HL-60/S4 treated with retinoic acid at 250 ng/mL for 4 days and 3 days (cell line): ENCODE measurements around the gene EFCAB6.

Experiments
- in situ Hi-C: fragments of 300-500 bp; cut with MboI; formaldehyde crosslinking; loops from 2 replicates; pipeline ENCODE4 v1.7.0; 2022; ENCODE audit warnings: low sequenced_read_pairs

The EFCAB6 gene

DNA sequence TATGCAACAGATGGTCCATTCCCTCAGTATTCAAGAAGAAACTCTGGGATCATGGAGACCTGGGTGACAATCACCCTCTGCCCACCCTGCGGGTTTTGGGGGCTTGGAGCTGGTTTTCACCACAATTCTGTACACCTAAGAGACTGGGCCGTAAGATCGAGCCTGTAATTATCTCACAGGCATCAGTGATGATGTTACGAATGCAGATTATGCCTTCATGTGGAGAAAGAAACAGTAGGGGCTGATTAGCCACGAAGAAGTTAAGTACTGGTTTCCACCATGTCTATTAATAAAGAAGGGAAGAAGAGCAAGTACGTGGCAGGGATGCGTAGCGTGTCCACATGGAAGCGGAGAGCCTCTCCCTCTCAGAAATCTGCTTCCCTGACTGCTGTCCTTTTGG is 5.3 kb upstream of the EFCAB6 start:
- in situ Hi-C loops, result no loop called here

DNA sequence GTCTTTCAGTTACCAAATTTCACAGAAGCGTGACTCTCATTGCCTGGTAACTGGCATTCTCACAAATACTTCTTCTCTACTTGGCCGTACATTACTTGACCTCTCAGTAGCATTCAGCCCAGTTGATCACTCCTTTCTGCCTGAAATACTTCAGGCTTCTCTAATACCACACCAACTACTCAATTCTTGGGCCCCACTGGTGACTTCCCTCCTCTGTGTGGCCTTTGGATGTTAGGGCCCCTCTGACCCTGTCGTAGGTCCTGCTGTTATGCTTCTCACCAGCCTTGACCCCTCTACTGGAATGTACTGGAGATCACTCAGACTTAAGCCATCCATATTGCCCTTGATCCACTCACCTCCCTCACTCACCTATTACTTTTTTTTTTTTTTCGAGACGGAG is 2.2 kb upstream of the EFCAB6 start:
- in situ Hi-C loops, result no loop called here

DNA sequence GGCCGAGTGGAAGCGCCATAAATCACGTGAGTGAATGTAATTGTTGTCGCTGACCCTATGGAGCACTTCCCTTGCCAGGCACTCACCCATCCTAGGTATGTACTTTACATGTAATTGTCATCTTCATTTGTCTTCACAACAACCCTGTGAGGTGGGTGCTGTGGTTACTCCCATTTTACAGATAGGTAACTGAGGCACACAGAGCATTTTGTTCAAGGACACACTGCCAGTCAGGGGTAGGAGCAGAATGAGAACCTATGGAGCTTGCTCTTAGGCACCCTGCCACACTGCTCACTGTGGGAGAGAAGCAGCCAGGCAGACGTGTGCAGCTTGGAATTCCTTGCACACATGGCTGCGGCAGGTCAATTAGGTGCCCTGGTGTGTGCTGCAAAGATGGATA is 785 bp upstream of the EFCAB6 start:
- in situ Hi-C loops, result no loop called here

DNA sequence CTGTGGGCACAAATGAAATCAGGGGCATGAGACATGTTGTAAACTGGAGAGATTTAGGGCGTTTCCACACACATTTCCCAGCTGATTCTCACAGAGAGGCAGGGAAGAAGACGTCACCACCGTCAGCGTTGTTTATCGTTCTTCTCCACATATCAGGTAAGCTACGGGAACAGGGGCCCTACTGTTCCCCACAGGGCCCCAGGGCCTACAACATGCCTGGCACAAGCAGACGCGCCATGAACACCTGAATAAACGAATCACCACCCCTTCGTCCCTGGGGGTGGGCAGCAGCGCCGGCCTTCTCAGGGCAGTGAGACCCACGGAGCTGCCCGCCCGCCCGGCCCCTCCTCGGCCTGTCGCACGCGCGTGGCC is 342 bp downstream of the EFCAB6 start:
- in situ Hi-C loops, result no loop called here

DNA sequence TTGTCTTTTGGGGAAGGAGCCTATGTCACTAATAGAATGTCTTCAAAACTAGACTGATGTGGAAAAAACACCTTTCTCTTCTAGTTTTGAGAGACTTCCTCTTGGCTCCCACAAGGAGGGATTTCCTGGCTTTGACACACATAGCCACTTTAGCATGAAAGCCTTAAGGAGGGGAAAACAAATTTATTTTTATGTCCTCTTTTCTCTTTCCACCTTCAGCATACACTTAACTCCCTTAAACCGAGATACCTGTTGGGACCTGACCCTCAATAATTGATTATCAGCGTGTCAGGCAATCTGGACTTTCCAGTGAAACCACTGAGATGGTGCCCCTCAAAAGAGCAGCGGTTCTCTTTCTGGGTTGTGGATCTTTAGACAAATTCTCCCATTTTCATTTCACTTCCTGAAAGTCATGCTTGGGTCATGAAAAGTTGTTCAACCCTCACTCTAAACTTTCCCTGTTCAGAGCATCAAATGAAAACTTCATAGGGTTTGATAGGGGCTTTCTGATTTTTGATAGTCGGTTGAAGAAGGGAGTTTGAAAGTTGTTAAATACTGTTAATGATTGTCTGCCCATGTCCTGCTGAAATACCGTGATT is 9.1 kb downstream of the EFCAB6 start:
- in situ Hi-C loops, result no loop called here

DNA sequence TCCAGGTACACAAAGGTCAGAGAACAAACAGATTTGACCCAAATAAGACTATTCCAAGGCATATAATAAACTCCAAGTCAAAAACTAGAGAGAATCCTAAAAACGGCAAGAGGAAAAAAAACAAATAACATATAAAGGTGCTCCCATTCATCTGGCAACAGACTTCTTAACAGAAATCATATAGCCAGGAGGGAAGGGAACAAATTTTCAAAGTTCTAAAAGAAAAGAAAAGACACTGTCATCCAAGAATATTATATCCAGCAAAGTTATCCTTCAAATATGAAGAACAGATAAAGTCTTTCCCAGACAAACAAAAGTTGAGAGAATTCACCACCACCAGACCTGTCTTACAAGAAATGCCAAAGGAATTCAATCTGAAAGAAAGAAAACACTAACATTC is 11.1 kb downstream of the EFCAB6 start:
- in situ Hi-C loops, result no loop called here

DNA sequence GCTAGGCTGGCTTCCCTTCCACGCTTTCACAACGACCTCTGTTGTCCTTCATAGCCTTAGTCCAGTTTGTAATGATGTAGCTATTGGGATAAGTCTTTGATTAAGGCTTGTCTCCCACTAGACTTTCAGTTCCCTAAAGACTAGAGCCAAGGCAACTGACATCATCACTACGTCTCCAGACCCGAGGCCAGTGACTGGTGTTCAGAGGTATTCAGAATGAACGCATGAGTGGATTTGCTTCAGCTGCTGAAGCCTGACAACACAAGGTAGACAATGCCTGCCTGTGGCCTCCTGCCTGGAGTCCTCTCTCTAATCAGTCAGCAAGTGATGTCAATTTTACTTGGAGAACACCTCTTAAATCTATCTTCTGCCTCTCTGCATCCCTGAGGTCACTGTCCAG is 13.6 kb downstream of the EFCAB6 start:
- in situ Hi-C loops, result no loop called here

DNA sequence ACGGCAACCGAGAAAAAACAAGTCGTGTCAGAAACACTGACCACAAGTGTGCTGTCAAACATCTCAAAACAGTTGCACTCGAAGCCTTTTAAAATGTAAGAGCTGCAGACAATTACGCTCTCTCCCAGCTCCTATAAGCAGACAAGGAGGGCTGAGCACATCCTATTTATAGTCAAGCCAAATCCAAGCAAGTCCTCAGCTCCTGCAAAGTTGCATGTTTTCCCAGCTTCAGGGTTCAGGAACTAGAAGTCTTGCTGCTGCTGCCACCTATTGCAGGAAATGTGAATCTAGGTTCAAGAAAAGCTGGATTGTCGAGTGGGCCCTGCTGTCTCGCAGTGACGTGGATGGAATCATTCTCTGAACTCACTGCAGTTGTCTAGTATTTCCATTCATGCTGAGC is 15.5 kb downstream of the EFCAB6 start:
- in situ Hi-C loops, result no loop called here

DNA sequence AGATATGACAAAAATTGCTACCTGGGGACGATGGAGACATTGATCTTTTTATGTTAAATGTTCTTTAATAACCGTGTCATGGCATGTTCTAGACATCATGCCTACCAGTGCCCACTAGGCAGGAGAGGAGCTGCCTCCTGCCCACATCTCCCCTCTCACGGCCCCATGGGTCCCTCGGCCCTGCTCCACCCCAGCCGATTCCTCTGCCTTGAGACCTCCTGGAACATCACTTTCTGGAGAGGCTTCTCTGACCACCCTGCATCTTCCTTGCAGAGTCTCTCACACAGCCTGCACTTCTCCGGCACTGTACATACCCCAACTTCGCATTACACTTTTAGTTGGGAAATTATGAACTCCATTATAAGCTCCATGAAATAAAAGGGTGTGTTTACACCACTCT is 16.8 kb downstream of the EFCAB6 start:
- in situ Hi-C loops, result no loop called here

DNA sequence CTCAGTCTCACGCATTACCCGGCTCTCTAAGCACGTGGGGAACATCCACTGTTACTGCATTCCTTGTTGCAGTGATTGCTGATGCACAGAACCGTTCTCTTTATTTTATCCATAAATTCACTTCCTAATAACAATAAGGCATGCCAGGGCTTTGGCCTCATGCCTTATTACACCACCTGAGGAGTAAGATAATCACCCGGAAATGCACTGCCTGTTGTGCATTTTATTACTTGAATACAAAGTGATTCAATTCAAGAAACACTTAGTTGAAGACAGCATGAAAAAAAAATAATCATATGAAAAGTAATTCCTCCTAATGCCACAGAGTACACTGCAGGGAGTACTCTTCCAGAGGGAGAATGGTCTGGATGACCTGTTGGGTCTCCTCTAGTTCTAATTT is 19.2 kb downstream of the EFCAB6 start:
- in situ Hi-C loops, result no loop called here

DNA sequence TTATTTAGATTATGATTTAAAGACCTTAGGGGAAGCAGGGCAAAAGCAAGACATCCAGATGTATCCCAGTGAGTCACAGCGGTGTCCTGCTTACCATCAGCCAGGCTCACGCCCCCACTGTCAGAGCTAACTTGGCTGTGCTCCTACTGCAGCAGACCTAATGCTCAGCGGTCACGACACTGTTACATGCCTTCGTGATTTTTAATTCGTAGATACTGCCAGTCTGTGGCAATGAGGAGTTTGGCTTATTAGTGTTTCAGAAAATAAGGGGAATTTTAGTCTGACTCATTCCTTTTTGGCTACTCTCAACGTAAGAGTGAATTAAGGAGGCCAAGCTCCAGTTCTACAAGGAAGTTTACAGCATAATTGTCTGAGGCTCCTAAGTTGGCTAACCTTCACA is 22.7 kb downstream of the EFCAB6 start:
- in situ Hi-C loops, result no loop called here

DNA sequence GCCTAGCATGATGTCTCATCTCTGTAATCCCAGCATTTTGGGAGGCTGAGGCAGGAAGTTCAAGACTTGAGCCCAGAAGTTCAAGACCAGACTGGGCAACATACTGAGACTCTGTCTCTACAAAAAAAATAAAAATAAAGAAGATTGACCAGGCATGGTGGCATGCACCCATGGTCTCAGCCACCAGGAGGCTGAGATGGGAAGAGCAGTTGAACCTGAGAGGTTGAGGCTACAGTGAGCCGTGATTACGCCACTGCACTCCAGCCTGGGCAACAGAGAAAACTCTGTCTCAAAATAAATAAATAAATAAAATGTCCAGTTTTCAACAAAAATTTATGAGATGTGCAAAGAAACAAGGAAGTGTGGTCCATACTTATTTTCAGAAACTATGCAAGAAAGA is 28.3 kb downstream of the EFCAB6 start:
- in situ Hi-C loops, result no loop called here

DNA sequence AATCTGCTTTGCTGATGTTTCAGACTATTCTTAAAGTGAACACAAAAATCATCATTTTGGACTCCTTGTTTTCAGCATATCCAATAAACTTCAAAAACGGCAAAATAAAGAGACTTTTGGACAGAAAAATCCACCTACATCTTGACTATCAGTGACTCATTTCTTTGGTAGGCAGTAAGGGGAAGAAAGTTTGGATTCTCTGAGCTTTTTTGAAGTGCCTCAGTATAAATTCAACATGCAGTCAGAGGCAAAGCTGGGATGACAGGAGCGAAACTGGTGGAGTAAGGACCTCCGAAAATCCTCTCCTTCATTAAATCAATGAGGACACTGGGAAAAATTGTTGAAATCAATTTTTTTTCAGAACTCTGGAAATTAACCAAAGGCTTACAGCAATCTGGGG is 29.7 kb downstream of the EFCAB6 start:
- in situ Hi-C loops, result no loop called here

DNA sequence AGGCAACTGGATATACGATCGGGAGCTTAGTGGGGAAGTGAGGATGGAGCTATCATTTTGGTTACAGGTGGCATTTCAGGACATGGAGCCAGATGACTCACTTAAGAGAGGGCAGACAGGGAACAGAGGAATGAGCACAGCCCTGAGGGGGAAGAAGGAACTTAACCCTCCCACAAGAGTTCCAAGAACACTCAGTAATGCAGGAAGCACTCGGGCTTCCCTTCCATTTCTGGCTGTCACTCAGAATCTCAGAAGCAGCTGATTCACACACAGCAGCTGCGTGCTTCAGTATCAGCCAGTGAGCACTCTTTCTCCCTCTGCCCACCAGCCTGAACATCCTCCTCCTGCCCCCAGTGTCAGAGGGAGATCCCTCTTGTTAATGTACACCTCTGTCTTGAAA is 34.8 kb downstream of the EFCAB6 start:
- in situ Hi-C loops, result no loop called here

DNA sequence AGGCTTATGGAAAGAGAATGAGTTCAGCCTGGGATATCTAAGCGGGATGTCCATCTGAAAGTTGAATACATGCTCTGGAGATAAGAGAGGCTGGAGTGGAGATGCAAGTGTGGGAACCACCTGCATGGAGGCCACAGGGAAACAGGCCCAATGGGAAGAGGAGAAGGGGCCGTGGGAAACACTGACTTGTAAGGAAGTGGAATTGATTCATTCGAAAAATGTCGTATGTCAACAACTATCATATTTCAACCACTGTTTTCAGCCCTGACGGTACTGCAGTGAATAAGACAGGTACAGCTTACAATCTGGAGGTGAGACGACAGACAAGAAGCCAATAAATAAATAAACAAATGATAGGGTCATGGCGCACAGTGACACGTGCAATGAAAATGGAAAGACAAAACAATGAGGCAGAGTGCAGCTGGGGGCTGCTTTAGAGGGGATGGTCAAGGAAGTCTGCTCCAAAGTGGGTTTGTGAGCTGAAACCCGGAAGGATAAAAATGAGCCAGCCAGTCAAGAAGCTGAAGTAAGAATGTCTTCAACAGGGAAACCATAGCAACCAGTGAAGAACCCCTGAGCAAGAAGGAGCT is 35.9 kb downstream of the EFCAB6 start:
- in situ Hi-C loops, result no loop called here

DNA sequence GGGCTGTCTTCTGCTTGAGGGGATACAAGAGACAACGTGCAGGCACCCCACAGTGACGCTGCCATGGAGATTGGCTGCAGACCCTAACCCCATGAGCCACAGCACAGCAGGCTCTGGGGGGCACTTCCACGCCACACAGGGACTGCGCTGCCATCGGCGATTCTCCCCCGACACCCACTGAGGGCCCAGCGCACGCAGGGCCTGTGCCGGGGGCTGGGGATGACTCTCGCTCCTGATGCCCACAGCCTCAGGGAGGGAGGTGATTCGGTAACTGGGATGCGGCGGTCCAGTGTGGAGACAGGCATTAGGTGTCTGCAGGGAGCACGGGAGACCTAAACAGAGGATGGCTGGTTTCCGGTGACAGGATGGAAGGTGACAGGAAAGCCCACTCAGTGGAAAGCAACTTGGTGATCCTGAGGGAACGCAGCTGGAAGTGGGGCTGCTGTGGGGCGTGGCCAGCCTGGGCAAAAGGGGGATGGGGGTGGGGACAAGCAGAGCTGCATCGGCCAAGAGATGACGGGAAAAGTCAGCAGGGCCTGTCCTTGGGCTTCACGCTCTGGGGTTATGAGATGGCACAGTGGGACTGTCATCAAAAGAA is 37.7 kb downstream of the EFCAB6 start:
- in situ Hi-C loops, result no loop called here

DNA sequence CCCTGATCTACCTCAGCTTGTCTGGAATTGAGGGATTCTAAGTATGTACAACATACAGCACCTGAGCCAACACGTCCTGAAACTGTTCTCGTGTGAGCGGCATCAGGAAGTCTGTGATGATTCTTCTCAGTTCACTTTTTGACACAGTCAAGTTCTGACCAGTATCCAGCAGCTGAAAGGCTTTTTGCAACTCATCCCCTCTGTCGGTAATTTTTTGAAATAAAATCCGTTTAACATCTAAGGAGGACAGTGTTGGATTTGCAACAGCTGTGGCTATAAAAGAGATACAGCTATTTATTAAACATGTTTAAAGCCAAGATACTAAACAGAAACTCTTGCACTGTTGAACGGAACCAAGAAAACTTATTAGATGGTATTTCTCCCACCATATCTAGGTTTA is 39.3 kb downstream of the EFCAB6 start:
- in situ Hi-C loops, result no loop called here

DNA sequence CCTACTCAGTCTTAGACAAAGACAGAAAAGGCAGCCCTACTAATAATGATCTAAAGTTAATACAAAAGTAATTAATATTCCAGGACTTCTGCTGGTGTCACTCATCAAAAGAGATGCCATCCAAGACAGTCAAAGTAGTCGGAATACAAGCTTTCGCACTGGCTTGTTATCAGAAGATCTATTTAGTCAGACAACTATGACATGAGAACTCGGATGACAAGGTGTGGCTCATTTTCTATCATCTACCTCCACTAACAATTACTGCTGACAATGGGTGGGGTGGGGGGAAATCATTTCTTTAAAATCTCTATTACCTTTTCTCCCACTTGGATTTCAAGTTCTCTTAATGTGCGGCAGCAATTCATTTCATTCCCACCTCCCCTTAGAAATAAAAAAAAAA is 56.7 kb downstream of the EFCAB6 start:
- in situ Hi-C loops, result no loop called here

DNA sequence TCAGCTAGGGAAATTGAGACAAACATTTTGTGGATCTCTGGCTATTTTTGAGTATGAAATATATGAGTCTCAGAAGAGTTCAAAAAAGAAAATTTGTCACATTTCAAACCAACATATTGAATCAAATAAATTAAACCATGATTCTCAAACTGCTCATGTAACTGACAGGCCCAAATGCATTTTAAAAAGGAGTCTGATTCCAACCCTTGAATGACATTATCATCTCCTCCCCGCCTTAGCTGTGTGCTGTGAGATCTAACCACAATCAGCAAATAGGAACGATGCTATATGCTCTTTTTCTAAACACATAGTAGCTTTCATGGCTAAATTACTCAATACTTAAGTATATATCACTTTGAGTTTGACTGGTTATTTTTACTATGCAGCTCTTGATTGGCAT is 57.1 kb downstream of the EFCAB6 start:
- in situ Hi-C loops, result no loop called here

DNA sequence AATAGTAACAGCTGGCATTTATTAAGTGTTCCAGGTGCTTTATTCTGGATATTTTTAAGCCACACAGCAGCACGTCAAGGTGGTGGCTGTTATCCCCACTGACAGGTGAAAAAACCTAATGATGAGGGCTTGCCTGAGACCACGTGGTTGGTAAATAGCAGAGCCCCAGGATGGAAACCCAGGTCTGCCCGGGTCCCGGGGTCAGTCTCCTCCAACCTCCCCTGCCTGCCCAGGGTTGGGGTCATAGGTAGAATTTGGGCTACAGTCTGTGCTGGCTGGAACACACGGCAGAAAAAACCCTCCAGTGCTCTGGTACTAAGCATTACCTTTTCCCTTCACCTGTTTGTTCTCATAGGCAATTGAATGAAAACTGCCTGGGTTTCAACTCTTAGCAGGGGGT is 57.9 kb downstream of the EFCAB6 start:
- in situ Hi-C loops, result no loop called here

DNA sequence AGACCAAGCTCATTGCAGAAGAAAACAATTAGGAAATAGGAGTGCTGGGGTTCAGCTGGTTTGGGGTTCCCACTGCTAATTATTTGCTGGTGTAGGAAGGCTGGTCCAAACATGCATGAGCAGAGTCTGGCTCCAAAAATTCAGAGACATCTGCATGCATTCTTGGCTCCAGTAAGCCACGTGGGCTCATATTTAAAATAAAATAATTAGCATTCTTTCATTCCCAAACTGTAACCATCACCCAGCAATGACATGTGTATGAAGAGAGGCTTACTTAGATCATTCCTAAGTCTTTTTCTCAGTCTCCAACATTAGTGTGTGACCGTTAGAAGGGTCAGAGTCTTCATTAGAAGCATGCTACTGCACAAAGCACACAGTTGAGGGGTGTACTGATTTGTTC is 58.4 kb downstream of the EFCAB6 start:
- in situ Hi-C loops, result no loop called here

DNA sequence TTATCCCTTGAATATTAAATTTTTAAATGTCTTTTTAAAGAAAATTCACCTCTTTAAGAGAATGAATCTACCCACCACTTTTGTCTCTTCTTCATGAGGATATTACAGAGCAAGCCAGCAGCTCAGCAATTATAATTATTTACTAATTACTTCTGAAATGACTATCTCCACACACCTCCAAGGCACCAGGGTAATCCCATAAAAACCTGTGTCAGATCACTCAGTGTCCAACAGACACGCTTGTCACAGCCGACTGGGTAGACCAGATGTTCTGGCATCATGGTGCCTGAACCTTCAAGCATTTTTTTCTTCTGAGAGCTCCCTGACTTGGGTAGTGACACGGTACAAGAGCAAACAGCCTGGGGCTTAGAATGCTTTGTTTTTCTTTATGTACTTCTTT is 61.4 kb downstream of the EFCAB6 start:
- in situ Hi-C loops, result no loop called here

DNA sequence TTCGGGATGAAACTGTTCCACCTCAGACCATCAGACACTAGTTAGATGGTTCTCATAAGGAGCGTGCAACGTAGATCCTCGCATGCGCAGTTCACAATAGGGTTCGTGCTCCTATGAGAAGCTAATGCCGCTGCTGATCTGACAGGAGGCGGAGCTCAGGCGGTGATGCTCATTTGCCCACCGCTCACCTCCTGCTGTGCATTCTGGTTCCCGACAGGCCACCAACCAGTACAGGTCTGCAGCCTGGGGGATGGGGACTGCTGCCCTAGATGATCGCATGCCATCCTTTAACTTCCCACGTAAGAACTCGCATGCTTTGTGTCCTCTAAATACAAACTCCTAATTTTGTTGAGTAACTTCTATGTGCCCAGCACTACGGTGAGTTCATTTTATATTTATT is 62.6 kb downstream of the EFCAB6 start:
- in situ Hi-C loops, result loop anchor here (25.0 kb wide), 1 partner anchor 112 kb away; no protein-coding TSS in a partner anchor
